ENCODE measurements around the gene RFC2.
"Not testable (repeated sequence)": the region's sequence is repeated elsewhere in the genome, so short reads cannot be mapped to it uniquely, and the experiment has no call there.

Gene RFC2

GRCh38 chr7:74248156-74248555 is 6.0 kb downstream of the RFC2 start:
- no peak for DNase-seq (ENCODE audit: low spot score)

- no peak for DNase-seq (ENCODE audit: low spot score)
These were observed 7.7 kb downstream of the RFC2 start for GRCh38 chr7:74246497-74246896.

- DNase-seq (ENCODE audit: low spot score): no peak
These were observed 12.1 kb downstream of the RFC2 start for GRCh38 chr7:74242122-74242443.

- no peak for DNase-seq (ENCODE audit: low spot score)
These were observed 13.7 kb downstream of the RFC2 start for GRCh38 chr7:74240482-74240881.

- DNase-seq (ENCODE audit: low spot score): no peak
These were observed 17.9 kb downstream of the RFC2 start for GRCh38 chr7:74236284-74236683.

GRCh38 chr7:74235518-74236268 is 18.5 kb downstream of the RFC2 start:
- DNase-seq (ENCODE audit: low spot score): no peak

GRCh38 chr7:74233655-74234285 is 20.4 kb downstream of the RFC2 start:
- no peak for DNase-seq (ENCODE audit: low spot score)

- no peak for DNase-seq (ENCODE audit: low spot score)
These were observed 23.0 kb downstream of the RFC2 start for GRCh38 chr7:74231232-74231590.

GRCh38 chr7:74230446-74231231 is 23.6 kb downstream of the RFC2 start:
- DNase-seq (ENCODE audit: low spot score): no peak

GRCh38 chr7:74228951-74229900 is 25.0 kb downstream of the RFC2 start:
- no peak for DNase-seq (ENCODE audit: low spot score)

GRCh38 chr7:74226633-74227032 is 27.6 kb downstream of the RFC2 start:
- DNase-seq (ENCODE audit: low spot score): no peak

- DNase-seq (ENCODE audit: low spot score): no peak
These were observed 28.8 kb downstream of the RFC2 start for GRCh38 chr7:74225400-74225799.

GRCh38 chr7:74224907-74225306 is 29.3 kb downstream of the RFC2 start:
- DNase-seq (ENCODE audit: low spot score): not testable (repeated sequence)

GRCh38 chr7:74224511-74224832 is 29.7 kb downstream of the RFC2 start:
- DNase-seq (ENCODE audit: low spot score): no peak

GRCh38 chr7:74223711-74224510 is 30.3 kb downstream of the RFC2 start:
- no peak for DNase-seq (ENCODE audit: low spot score)

GRCh38 chr7:74222851-74223710 is 31.1 kb downstream of the RFC2 start:
- DNase-seq (ENCODE audit: low spot score): no peak

- no peak for DNase-seq (ENCODE audit: low spot score)
These were observed 32.5 kb downstream of the RFC2 start for GRCh38 chr7:74221713-74222112.

- no peak for DNase-seq (ENCODE audit: low spot score)
These were observed 34.0 kb downstream of the RFC2 start for GRCh38 chr7:74220229-74220628.

GRCh38 chr7:74219416-74219815 is 34.8 kb downstream of the RFC2 start:
- no peak for DNase-seq (ENCODE audit: low spot score)

GRCh38 chr7:74218343-74218698 is 35.9 kb downstream of the RFC2 start:
- no peak for DNase-seq (ENCODE audit: low spot score)

All from hematopoietic multipotent progenitor cell treated with erythropoietin and hydrocortisone succinate and interleukin-3 and kit ligand, for 17 days (in vitro differentiated cells).